Measurements from ENCODE around the gene SENP2. TPM values are rescaled to one million over a fixed set of nuclear protein-coding genes. Genes with fewer than 3 reads are reported as not detected.

The SENP2 gene
- total RNA-seq, 1 experiment from 2014 or later, result 46.4 TPM

GRCh38 chr3:185645596-185646381 lies 59.7 kb downstream of the SENP2 start:
- H3K9me3 ChIP-seq (ENCODE audit: low read length), result no peaks in the 10 kb centered on the region
- intact Hi-C loops (cut with micrococcal nuclease), result no loop called here
- no peaks in the 10 kb centered on the region for H3F3A ChIP-seq (ENCODE audit: low read length, unreplicated experiment)
- no peak overlapping the region for H3K9ac ChIP-seq (ENCODE audit: low read length)
- no peak for TF ChIP-seq CTCF (conservative IDR thresholded peaks at IDR 0.05; ENCODE audit: low read depth, low read length)
- TF ChIP-seq EZH2phosphoT487 (IDR thresholded peaks at IDR 0.05; ENCODE audit: borderline replicate concordance, low read length), result no peak
- TF ChIP-seq EZH2 (IDR thresholded peaks at IDR 0.05; ENCODE audit: low read length, unreplicated experiment), result no peak
- peaks cover 12% of the 10 kb centered on the region; the same call in 1 of the 2 replicates for H3K36me3 ChIP-seq (ENCODE audit: low read depth, low read length)
- DNase-seq (no peak), ATAC-seq (no peak)
- no peak overlapping the region for H3K4me2 ChIP-seq (ENCODE audit: low read length)
- no peak overlapping the region for H2AFZ ChIP-seq (ENCODE audit: low read length)
- H4K20me1 ChIP-seq (ENCODE audit: low read length), result no peaks in the 10 kb centered on the region
- no peak overlapping the region for H3K27ac ChIP-seq (ENCODE audit: low read length)
- peaks cover 8% of the 10 kb centered on the region; the same call in 1 of the 2 replicates for H3K4me1 ChIP-seq (ENCODE audit: insufficient read depth, low read length)
- ChIA-PET POLR2A (ENCODE audit: unreplicated experiment) (no interaction called here), CTCF (interaction anchor here (0.6 kb wide), 1 partner anchor 14 kb away, joined by 3 read pairs; no protein-coding TSS in a partner anchor)
- BruUV-seq (replicated peaks), result no TSS peak
- no peaks in the 10 kb centered on the region for H3K9me2 ChIP-seq (replicated peaks; ENCODE audit: low read length)
- no peaks in the 10 kb centered on the region for H3K27me3 ChIP-seq (ENCODE audit: low read length)
- no peak overlapping the region for H3K4me3 ChIP-seq (ENCODE audit: low read length)
- no peaks in the 10 kb centered on the region for H3K79me2 ChIP-seq (ENCODE audit: low read length)

- TF ChIP-seq EZH2 (IDR thresholded peaks at IDR 0.05; ENCODE audit: low read length, unreplicated experiment), result no peak
- TF ChIP-seq CTCF (conservative IDR thresholded peaks at IDR 0.05; ENCODE audit: low read depth, low read length), result no peak
- TF ChIP-seq EZH2phosphoT487 (IDR thresholded peaks at IDR 0.05; ENCODE audit: borderline replicate concordance, low read length), result no peak
- Histone ChIP-seq H3K4me1 (ENCODE audit: insufficient read depth, low read length) (peaks cover 8% of the 10 kb centered on the region; the same call in 1 of the 2 replicates), H3K36me3 (ENCODE audit: low read depth, low read length) (peaks cover 12% of the 10 kb centered on the region; the same call in 1 of the 2 replicates), H3K27me3 (ENCODE audit: low read length) (no peaks in the 10 kb centered on the region), H3K79me2 (ENCODE audit: low read length) (no peaks in the 10 kb centered on the region), H3K9ac (ENCODE audit: low read length) (no peak overlapping the region), H2AFZ (ENCODE audit: low read length) (no peak overlapping the region), H3F3A (ENCODE audit: low read length, unreplicated experiment) (no peaks in the 10 kb centered on the region), H3K4me3 (ENCODE audit: low read length) (no peak overlapping the region), H4K20me1 (ENCODE audit: low read length) (no peaks in the 10 kb centered on the region), H3K27ac (ENCODE audit: low read length) (no peak overlapping the region), H3K4me2 (ENCODE audit: low read length) (no peak overlapping the region), H3K9me2 (replicated peaks; ENCODE audit: low read length) (no peaks in the 10 kb centered on the region), H3K9me3 (ENCODE audit: low read length) (no peaks in the 10 kb centered on the region)
- BruUV-seq (replicated peaks), result no TSS peak
- no peak for ATAC-seq
- CTCF ChIA-PET, result interaction anchor here (0.6 kb wide), 1 partner anchor 14 kb away, joined by 3 read pairs; no protein-coding TSS in a partner anchor
- POLR2A ChIA-PET (ENCODE audit: unreplicated experiment), result no interaction called here
- DNase-seq, result no peak
- intact Hi-C loops (cut with micrococcal nuclease), result no loop called here
These were observed 60.5 kb downstream of the SENP2 start for GRCh38 chr3:185646382-185647133.

Data from PC-3 (cell line).